Fibroblast of villous mesenchyme (primary cell): ENCODE data around the gene ANO6. TPM values are rescaled to one million over a fixed set of nuclear protein-coding genes. Genes with fewer than 3 reads are reported as not detected.

Experiments used
- DNase-seq: peaks from one replicate; pipeline ENCODE4 v3.0.0-alpha.2; 2010; ENCODE audit warnings: low read depth
- H3K4me3 ChIP-seq: 2 replicates; pipeline ENCODE4 v1.5.1; 2011; ENCODE audit warnings: low read depth, mild to moderate bottlenecking, low read length
- total RNA-seq: library from RNA; depleted of rRNA; stranded (reverse); fragments of >200 nt; gene quantifications from 2 replicates; pipeline ENCODE4 v1.2.3, GENCODE V29; 2012
- TF ChIP-seq, protein P1 (sequence below): IDR thresholded peaks from 2 replicates; pipeline ENCODE4 v1.5.1; 2012; ENCODE audit warnings: low read depth, mild to moderate bottlenecking, low read length; ENCODE audit not compliant: insufficient read depth

Gene ANO6
- total RNA-seq, 1 donor: 91.5 TPM

DNA sequence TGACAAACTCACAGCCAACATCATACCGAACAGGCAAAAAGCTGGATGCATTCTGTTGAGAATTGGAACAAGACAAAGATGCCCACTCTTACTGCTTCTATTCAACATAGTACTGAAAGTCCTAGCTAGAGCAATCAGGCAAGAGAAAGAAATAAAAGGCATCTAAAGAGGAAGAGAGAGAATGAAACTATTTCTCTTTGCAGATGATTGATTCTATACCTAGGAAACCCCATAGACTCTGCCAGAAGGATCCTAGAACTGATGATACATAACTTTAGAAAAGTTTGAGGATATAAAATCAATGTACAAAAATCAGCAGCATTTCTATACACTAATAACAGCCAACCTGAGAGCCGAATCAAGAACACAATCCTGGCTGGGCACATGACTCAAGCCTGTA, 6.1 kb upstream of the ANO6 start:
- no peak for DNase-seq
- TF ChIP-seq, protein P1, sequence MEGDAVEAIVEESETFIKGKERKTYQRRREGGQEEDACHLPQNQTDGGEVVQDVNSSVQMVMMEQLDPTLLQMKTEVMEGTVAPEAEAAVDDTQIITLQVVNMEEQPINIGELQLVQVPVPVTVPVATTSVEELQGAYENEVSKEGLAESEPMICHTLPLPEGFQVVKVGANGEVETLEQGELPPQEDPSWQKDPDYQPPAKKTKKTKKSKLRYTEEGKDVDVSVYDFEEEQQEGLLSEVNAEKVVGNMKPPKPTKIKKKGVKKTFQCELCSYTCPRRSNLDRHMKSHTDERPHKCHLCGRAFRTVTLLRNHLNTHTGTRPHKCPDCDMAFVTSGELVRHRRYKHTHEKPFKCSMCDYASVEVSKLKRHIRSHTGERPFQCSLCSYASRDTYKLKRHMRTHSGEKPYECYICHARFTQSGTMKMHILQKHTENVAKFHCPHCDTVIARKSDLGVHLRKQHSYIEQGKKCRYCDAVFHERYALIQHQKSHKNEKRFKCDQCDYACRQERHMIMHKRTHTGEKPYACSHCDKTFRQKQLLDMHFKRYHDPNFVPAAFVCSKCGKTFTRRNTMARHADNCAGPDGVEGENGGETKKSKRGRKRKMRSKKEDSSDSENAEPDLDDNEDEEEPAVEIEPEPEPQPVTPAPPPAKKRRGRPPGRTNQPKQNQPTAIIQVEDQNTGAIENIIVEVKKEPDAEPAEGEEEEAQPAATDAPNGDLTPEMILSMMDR: no peak
- H3K4me3 ChIP-seq: no peak overlapping the region

DNA sequence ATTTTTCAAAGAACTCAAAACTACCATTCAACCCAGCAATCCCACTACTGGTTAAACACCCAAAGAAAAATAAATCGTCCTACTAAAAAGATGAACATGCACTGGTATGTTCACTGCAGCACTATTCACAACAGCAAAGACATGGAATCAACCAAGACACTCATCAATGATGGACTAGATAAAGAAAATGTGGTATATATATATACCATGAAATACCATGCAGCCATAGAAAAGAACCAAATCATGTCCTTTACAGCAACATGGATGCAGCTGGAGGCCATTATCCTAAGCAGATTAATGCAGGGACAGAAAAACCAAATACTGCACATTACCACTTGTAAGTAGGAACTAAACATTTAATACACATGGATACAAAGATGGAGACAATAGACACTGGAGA, 3.8 kb upstream of the ANO6 start:
- no peak overlapping the region for H3K4me3 ChIP-seq
- no peak for DNase-seq
- TF ChIP-seq, protein P1: no peak

DNA sequence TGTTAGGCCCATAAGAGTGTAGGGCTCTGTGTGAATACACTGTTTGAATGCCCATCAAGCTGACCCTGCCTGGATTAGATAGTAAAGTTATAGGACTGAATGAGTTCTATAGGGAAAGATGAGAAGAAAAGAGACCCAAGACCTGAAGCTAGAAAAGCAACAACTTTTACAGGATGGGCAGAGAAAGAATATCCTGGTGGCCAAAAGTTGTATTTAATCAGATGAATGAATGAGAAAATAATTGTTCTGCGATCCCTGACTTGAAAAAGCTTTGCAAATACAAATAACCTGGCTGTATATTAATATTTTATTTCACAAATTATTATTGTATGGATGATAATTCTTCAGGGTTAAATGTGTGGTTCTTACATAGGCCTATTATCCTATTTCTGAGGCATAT, 2.8 kb upstream of the ANO6 start:
- TF ChIP-seq, protein P1: peak; percentile 9
- DNase-seq: no peak
- no peak overlapping the region for H3K4me3 ChIP-seq

DNA sequence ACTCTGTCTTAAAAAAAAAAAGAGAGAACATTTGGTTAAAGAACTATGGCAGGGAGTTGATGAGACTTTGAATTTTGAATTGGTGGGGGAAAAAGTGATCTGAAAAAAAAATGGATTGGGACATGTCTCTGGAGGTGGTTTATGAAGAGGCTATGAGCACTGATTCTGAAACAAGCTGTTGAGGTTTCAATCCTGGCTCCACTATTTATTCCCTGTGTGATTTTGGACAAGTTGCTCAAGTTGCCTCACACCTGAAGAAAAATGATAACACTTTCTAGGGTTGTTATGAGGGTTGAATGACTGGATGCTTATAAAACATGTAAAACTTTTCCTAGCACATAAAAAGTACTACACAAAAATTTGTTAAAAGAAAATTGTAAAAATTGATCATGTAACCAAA, 1.8 kb upstream of the ANO6 start:
- no peak overlapping the region for H3K4me3 ChIP-seq
- DNase-seq: no peak
- TF ChIP-seq, protein P1: no peak

DNA sequence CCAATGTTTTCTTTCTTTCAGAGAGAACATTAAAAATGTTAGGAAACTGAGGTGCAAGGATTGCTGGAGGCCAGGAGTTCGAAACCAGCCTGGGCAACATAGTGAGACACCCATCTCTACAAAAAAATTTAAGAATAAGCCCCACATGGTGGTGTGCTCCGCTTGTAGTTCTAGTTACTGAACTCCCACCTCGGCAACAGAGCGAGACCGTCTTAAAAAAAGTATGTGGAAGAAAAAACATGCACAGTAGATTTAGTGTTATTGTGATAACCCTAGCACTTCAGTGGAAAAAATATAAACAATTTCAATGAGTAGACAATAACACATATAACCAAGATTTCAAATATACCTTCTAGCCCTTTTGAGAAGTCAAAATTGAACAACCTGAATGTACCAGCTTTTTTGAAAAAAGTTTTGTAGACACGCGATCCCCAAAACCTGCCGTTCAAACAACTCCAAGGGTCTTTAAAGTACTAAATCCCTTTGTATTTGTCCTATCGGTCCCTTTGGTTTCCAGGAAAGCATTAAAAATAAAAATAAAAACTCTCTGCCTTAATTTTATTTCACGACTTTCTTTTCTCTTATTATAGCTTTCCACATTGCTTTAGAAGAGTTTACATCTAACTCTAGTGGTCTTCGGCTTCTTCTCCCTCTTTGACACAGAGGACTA, 1.0 kb upstream of the ANO6 start:
- TF ChIP-seq, protein P1: no peak
- DNase-seq: peak; percentile 50
- peak overlapping the region; percentile 92 for H3K4me3 ChIP-seq

DNA sequence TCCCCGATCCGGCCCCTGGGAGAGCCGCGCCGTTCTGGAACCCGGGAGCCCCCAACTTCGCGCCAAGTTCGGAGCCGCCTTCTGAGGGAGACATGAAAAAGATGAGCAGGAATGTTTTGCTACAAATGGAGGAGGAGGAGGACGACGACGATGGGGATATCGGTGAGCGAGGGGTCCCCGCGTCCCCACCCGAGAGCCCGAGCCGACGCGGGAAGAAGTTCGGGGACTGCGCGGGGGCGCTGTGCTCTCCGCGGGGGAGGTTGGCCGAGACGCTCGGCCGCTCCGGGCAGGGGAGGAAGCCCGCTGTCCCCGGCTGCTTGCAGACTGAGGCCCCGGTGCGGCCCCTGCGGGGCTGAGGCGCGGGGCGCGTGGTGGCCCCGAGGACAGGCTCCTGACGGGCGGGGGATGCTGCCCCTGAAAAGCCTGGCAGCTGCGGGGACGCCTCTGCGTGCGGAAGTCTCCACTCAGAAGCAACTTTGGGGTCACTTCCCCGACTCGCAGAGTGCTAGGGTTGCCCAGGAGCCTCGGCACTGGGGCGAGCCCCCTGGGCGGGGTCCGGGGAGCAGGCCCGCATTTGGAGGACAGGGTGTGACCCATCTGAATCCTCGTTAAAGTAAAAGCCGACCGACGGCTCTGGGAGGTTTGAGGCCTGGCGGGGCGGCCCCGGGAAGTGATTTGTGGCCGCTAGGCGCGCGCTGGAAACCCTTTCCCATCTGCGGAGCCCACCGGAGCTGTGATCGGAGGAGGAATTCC, 511 bp downstream of the ANO6 start:
- H3K4me3 ChIP-seq: peak overlapping the region; percentile 92
- TF ChIP-seq, protein P1: peak; percentile 33
- DNase-seq: peak; percentile 51
